ENCODE results near the gene PCAT7.

DNA sequence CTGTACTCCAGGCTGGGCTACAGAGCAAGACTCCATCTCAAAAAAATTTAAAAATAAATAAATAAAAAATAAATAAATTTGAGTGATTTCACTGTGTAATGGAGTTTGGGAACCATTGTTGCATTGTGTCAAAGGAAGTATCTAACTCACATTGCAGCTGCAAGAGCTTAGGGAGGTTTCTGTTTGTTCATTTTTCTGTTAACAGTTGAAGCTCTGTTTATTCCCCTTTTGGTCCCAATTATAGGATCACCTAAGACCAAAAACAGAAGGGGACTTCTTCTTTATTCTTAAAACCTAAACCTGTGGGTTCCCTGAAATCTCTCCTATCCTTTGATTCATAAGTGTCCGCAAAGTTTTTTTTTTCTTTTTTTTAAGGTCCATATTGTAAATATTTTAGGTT is 28.6 kb upstream of the PCAT7 start:
- no peak for TF ChIP-seq POLR2A (IDR thresholded peaks at IDR 0.05; ENCODE audit: low read depth)
- TF ChIP-seq, protein P1, sequence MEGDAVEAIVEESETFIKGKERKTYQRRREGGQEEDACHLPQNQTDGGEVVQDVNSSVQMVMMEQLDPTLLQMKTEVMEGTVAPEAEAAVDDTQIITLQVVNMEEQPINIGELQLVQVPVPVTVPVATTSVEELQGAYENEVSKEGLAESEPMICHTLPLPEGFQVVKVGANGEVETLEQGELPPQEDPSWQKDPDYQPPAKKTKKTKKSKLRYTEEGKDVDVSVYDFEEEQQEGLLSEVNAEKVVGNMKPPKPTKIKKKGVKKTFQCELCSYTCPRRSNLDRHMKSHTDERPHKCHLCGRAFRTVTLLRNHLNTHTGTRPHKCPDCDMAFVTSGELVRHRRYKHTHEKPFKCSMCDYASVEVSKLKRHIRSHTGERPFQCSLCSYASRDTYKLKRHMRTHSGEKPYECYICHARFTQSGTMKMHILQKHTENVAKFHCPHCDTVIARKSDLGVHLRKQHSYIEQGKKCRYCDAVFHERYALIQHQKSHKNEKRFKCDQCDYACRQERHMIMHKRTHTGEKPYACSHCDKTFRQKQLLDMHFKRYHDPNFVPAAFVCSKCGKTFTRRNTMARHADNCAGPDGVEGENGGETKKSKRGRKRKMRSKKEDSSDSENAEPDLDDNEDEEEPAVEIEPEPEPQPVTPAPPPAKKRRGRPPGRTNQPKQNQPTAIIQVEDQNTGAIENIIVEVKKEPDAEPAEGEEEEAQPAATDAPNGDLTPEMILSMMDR (IDR thresholded peaks at IDR 0.05) = no peak
- TF ChIP-seq POLR2AphosphoS5 (IDR thresholded peaks at IDR 0.05) = no peak
- TF ChIP-seq EP300 (IDR thresholded peaks at IDR 0.05) = no peak
